ENCODE data around the gene PSMA3. TPM values are rescaled to one million over a fixed set of nuclear protein-coding genes. Genes with fewer than 3 reads are reported as not detected.

The PSMA3 gene
- total RNA-seq, 1 donor from 2014 or later = 41.7 TPM

GRCh38 chr14:58298477-58299400, 54.1 kb downstream of the PSMA3 start, which contains the start of gene ARID4A:
Gene ARID4A, plus strand, starts transcription at chr14:58298555. Its CDS starts 1,300 bp downstream, at chr14:58299855.
- DNase-seq (ENCODE audit: low spot score) = peak; percentile 53

DNA sequence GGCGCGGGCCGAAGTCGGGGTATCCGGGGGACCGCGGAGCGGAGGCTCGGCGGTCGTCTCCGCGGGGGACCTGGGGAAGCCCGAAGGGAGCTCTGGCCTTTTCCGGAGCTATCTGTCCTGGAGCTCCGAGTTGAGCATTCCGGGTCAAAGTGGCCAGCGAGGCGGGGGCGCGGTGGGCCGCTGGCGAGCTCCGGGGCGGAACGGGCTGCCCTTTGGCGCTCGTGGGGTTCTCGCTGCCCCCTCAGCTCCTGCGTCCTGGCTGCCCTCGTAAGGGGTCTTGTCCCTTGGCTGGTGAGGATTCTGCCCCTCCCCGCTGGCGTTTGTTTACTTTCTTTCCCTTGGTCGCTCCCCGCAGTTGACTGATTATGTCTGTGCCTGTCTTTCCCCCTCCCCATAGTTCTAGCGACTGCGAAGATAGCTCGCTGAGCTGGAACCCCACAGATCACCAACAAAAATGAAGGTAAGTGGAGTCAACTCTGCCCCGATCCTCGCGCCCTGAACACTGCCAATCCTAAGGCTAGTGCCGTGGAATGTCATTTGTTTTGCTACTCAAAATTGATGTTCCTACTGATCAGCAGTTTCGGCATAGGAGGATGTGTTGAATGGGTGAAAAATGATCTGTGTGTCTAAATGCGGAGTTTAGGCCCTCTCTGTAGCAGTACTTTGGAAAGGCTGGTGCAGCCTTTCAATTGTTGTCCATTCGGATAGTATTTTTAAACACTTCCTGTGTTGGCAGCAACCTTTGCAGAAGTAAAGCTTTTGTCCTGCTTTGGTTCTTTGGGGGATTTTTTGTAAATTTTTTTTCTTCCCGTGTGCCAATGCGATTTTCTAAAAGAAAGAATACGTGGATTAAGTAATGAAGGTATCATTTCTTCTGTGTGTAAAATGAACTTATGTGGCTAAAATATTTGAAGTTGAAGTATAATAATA, 55.0 kb downstream of the PSMA3 start:
- peak; percentile 38 for DNase-seq (ENCODE audit: low spot score)

GRCh38 chr14:58301416-58301815, 56.8 kb downstream of the PSMA3 start:
- DNase-seq (ENCODE audit: low spot score) = no peak

- no peak for DNase-seq (ENCODE audit: low spot score)
Measured at GRCh38 chr14:58305730-58306129, 61.1 kb downstream of the PSMA3 start.

DNA sequence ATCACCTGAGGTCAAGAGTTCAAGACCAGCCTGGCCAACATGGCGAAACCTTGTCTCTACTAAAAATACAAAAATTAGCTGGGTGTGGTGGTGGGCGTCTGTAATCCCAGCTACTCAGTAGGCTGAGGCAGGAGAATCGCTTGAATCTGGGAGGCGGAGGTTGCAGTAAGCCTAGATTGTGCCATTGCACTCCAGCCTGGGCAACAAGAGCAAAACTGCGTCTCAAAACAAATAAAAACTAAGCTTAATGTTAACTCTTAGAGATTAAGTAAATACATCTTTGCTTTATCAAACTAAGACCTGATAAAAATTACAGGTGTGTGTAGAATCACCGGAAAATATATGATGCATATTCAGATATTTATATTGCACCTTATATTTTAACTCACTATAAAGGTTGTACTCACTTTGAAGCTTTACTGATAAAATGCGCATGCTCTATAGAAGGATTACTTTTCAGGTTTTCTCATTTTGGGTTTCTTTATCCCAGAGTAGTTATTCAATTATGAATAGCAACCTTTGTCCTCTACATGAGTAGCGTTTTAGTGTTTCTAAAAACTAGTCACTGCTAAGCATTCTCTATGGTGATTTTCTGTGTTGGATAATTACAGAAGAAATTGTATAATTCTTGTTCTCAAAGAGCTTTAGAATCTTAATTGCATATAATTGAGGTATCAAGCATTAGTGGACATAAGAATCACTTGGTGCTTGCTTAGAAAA, 63.1 kb downstream of the PSMA3 start:
- no peak for DNase-seq (ENCODE audit: low spot score)

DNA sequence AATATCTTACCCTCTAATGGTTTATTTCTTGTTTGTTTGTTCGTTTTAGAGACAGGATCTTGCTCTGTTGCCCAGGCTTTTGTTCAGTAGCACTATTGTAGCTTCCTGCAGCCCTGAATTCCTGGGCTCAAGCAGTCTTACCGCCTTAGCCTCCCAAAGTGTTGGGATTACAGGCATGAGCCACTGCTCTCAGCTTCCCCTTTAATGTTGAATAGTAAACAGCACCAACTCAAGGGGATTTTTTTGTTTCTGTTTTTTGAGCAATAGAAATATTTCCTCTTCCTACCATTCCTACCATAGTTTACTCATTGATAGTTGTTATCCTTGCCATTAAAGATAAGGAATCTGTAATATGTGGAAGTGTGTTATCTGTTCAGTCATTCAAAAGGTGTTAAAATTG, 64.4 kb downstream of the PSMA3 start:
- no peak for DNase-seq (ENCODE audit: low spot score)

DNA sequence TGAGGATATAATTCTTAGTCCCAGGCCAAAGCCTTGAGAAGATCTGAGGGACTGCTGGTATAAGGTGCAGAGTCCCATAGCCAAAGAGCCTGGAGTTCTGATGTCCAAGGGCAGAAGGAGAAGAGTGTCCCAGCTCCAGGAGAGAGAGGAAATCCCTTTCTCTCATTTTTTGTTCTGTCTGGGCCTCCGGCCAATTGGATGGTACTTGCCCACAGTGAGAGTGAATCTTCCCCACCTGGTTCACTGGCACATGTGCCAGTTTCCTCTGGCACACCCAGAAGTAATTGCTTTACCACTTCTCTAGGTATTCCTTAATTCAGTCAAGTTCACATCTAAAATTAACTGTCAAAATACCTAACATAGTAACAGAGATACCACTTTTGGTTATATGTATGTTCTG, 69.1 kb downstream of the PSMA3 start:
- DNase-seq (ENCODE audit: low spot score) = no peak

- no peak for DNase-seq (ENCODE audit: low spot score)
Measured at GRCh38 chr14:58315606-58316005, 71.0 kb downstream of the PSMA3 start.

Other genes with a start within 250 kb of the PSMA3 start
- gene ARMH4, start 92.6 kb upstream of the PSMA3 start, total RNA-seq (ENCODE audit: insufficient read depth, low replicate concordance) = 25.3 TPM
- 61.2 TPM for gene ACTR10, start 44.7 kb upstream of the PSMA3 start, total RNA-seq (ENCODE audit: insufficient read depth, low replicate concordance)
- gene ARID4A, start 53.7 kb downstream of the PSMA3 start, total RNA-seq (ENCODE audit: insufficient read depth, low replicate concordance) = 30.1 TPM
- gene TOMM20L, start 151.1 kb downstream of the PSMA3 start, total RNA-seq (ENCODE audit: insufficient read depth, low replicate concordance) = not detected
- 33.5 TPM for gene TIMM9, start 182.7 kb downstream of the PSMA3 start, total RNA-seq (ENCODE audit: insufficient read depth, low replicate concordance)
- 33.7 TPM for gene KIAA0586, start 182.9 kb downstream of the PSMA3 start, total RNA-seq (ENCODE audit: insufficient read depth, low replicate concordance)

All from umbilical cord (tissue), 2 donors.